Astrocyte (in vitro differentiated cells and primary cell): ENCODE measurements around the gene TNFSF10. TPM values are rescaled to one million over a fixed set of nuclear protein-coding genes. Genes with fewer than 3 reads are reported as not detected.

Experiments used
- DNase-seq: peaks from one replicate; pipeline ENCODE4 v3.0.0-alpha.2; 2010; ENCODE audit warnings: low read depth
- FAIRE-seq: peaks from 2 replicates; lab custom pipeline; 2011; peaks lifted over from hg19 to GRCh38; lab: Jason Lieb, UNC
- H2AFZ ChIP-seq: 2 replicates; pipeline ENCODE4 v1.6.0; 2012; ENCODE audit warnings: low read depth, low read length, inconsistent platforms
- H3K27ac ChIP-seq: 2 replicates; pipeline ENCODE4 v1.5.1; 2011; ENCODE audit warnings: low read depth, low read length, inconsistent platforms
- H3K27me3 ChIP-seq: 2 replicates; pipeline ENCODE4 v1.6.0; 2011; ENCODE audit warnings: low read length, inconsistent platforms; ENCODE audit not compliant: insufficient read depth
- H3K36me3 ChIP-seq: 2 replicates; pipeline ENCODE4 v1.5.1; 2011; ENCODE audit warnings: low read length, inconsistent platforms; ENCODE audit not compliant: insufficient read depth
- H3K4me1 ChIP-seq: 2 replicates; pipeline ENCODE4 v1.5.1; 2011; ENCODE audit warnings: low read length, inconsistent platforms; ENCODE audit not compliant: insufficient read depth
- H3K4me2 ChIP-seq: 2 replicates; pipeline ENCODE4 v1.6.0; 2012; ENCODE audit warnings: low read length, inconsistent platforms
- H3K4me3 ChIP-seq: 2 replicates; pipeline ENCODE4 v1.5.1; 2011; ENCODE audit warnings: low read depth, mild to moderate bottlenecking, low read length, inconsistent platforms; ENCODE audit not compliant: insufficient read depth
- H3K79me2 ChIP-seq: 2 replicates; pipeline ENCODE4 v1.6.0; 2012; ENCODE audit warnings: mild to moderate bottlenecking, low read length, inconsistent platforms; ENCODE audit not compliant: insufficient read depth
- H3K9ac ChIP-seq: 2 replicates; pipeline ENCODE4 v1.6.0; 2012; ENCODE audit warnings: mild to moderate bottlenecking, low read length, inconsistent platforms
- H3K9me3 ChIP-seq: 2 replicates; pipeline ENCODE4 v1.5.1; 2012; ENCODE audit warnings: low read depth, mild to moderate bottlenecking, low read length, inconsistent platforms; ENCODE audit not compliant: insufficient read depth
- H4K20me1 ChIP-seq: 2 replicates; pipeline ENCODE4 v1.6.0; 2012; ENCODE audit warnings: low read length, inconsistent platforms; ENCODE audit not compliant: insufficient read depth
- H3K27ac Mint-ChIP-seq: one replicate; pipeline ENCODE4 v1.8.0; 2021; ENCODE audit warnings: mild to moderate bottlenecking, mixed read lengths; ENCODE audit not compliant: unreplicated experiment
- H3K27me3 Mint-ChIP-seq: one replicate; pipeline ENCODE4 v1.8.0; 2021; ENCODE audit warnings: low read depth, mixed read lengths; ENCODE audit not compliant: unreplicated experiment
- H3K36me3 Mint-ChIP-seq: one replicate; pipeline ENCODE4 v1.8.0; 2021; ENCODE audit warnings: low read depth, mixed read lengths; ENCODE audit not compliant: unreplicated experiment
- H3K4me1 Mint-ChIP-seq: one replicate; pipeline ENCODE4 v1.8.0; 2021; ENCODE audit warnings: low read depth, mixed read lengths; ENCODE audit not compliant: unreplicated experiment
- H3K4me3 Mint-ChIP-seq: one replicate; pipeline ENCODE4 v1.8.0; 2021; ENCODE audit warnings: mild to moderate bottlenecking, moderate library complexity, mixed read lengths; ENCODE audit not compliant: unreplicated experiment
- H3K9me3 Mint-ChIP-seq: one replicate; pipeline ENCODE4 v1.8.0; 2021; ENCODE audit warnings: mild to moderate bottlenecking, mixed read lengths; ENCODE audit not compliant: unreplicated experiment
- CTCF ChIP-seq: IDR thresholded peaks from 2 replicates; pipeline ENCODE4 v1.5.1; 2011; ENCODE audit warnings: low read depth, mild to moderate bottlenecking, inconsistent platforms, low read length, moderate library complexity; ENCODE audit not compliant: insufficient read depth
- EZH2 ChIP-seq: IDR thresholded peaks from 2 replicates; pipeline ENCODE4 v1.6.1; 2012; ENCODE audit warnings: mild to moderate bottlenecking, low read length, inconsistent platforms; ENCODE audit not compliant: insufficient read depth
- total RNA-seq: library from RNA; stranded (reverse); gene quantifications from 2 replicates; pipeline ENCODE4 v1.2.1, GENCODE V29; 2021

Gene TNFSF10
- total RNA-seq, 1 donor from 2014 or later: 1.8 TPM

DNA sequence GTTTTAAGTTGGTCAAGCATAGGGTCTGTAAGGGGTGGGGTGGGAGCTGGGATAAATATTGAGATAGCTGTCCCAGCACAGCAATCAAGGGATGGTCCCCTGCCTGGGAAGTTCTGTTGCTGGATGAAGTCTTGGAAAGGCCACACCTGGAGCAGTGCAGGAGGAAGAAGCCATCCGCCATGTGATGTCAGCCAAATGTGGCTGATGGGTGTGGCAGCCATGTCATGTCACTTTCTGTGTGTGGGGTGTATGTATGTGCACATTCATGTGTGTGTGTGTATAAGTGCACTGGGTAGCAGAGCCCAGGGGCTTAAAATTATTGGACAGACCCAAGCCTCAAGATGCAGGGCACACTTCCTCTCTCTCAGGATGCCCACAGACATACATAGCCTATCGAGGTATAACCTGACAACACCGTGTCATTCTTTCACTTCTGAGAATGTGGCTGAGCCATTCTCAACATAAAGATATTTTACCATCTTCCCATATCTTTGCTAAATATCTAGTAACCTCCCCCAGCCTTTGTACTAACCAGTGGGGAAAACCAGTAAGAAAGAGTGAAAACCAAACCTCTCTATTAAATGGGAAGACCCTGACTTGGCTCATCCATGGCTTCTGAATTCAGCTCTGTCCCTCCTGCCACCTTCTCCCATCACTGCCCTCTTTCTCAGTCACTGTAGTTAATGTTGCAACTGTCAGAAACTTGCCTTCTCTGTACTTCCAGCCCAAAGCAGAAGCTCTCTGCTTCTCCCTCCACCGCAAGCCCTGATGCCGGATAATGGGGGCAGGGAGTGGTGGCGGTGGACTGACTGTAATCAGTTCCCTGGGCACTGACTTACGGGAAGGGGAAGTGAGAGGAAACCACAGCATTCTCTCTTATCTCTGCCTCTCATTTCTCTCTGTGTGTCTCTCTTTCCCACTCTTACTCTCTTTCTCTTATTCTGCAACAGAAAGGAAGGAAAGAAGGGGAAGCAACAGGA is 11.2 kb downstream of the TNFSF10 start:
- Histone ChIP-seq H2AFZ (peak overlapping the region; percentile 58), H3K79me2 (no peaks in the 10 kb centered on the region), H3K36me3 (no peaks in the 10 kb centered on the region), H3K9me3 (no peaks in the 10 kb centered on the region), H3K4me2 (peak overlapping the region; percentile 40), H3K27ac (no peak overlapping the region), H3K9ac (no peak overlapping the region), H3K4me1 (peaks cover 7% of the 10 kb centered on the region), H3K4me3 (no peak overlapping the region), H4K20me1 (no peaks in the 10 kb centered on the region), H3K27me3 (peaks cover 2% of the 10 kb centered on the region)
- Mint-ChIP-seq H3K27ac (peak overlapping the region; percentile 77), H3K4me1 (peaks cover 25% of the 10 kb centered on the region), H3K36me3 (no peaks in the 10 kb centered on the region), H3K9me3 (peaks cover 4% of the 10 kb centered on the region), H3K4me3 (no peak overlapping the region), H3K27me3 (no peaks in the 10 kb centered on the region)
- peak; percentile 79 for DNase-seq
- FAIRE-seq: no peak
- TF ChIP-seq CTCF: no peak
- TF ChIP-seq EZH2: no peak

DNA sequence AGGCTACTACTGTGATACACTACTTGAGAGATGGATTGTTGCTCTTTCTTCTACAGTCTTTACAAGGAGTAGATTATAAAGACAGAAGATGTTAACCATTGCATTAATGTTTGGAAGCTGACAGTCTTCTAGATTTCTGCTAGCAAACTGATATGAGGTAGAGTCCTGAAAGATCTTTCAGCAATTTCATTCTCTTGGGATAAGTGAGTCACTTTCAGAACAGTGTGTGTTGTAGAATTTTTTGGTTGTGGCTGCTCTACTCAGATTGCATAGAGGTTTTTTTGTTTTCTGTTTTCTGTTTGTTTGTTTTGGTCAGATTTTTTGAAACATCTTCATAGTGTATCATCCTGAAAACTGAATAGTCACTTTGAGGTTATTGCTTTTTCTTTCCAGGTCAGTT is 17.1 kb downstream of the TNFSF10 start:
- Histone ChIP-seq H3K36me3 (no peaks in the 10 kb centered on the region), H3K27ac (no peak overlapping the region), H3K4me1 (no peaks in the 10 kb centered on the region), H3K4me2 (no peak overlapping the region), H3K9ac (no peak overlapping the region), H3K4me3 (no peak overlapping the region), H4K20me1 (no peaks in the 10 kb centered on the region), H3K79me2 (no peaks in the 10 kb centered on the region), H2AFZ (no peak overlapping the region), H3K27me3 (no peaks in the 10 kb centered on the region), H3K9me3 (no peaks in the 10 kb centered on the region)
- H3K27ac Mint-ChIP-seq: no peak overlapping the region
- H3K27me3 Mint-ChIP-seq: no peaks in the 10 kb centered on the region
- DNase-seq (no peak), FAIRE-seq (no peak)
- TF ChIP-seq CTCF (no peak), EZH2 (no peak)
- H3K36me3 Mint-ChIP-seq: no peaks in the 10 kb centered on the region
- no peaks in the 10 kb centered on the region for H3K4me1 Mint-ChIP-seq
- H3K4me3 Mint-ChIP-seq: no peak overlapping the region
- peaks cover 1% of the 10 kb centered on the region for H3K9me3 Mint-ChIP-seq

GRCh38 chr3:172501540-172501939 is 21.7 kb downstream of the TNFSF10 start:
- H2AFZ ChIP-seq: no peak overlapping the region
- no peak for TF ChIP-seq EZH2
- TF ChIP-seq CTCF: no peak
- no peak for FAIRE-seq
- H3K9me3 ChIP-seq: no peaks in the 10 kb centered on the region
- H3K4me1 ChIP-seq: no peaks in the 10 kb centered on the region
- no peaks in the 10 kb centered on the region for H3K36me3 Mint-ChIP-seq
- H3K27me3 Mint-ChIP-seq: no peaks in the 10 kb centered on the region
- no peak overlapping the region for H3K4me2 ChIP-seq
- no peaks in the 10 kb centered on the region for H4K20me1 ChIP-seq
- H3K4me1 Mint-ChIP-seq: peaks cover 3% of the 10 kb centered on the region
- no peak overlapping the region for H3K27ac Mint-ChIP-seq
- H3K4me3 Mint-ChIP-seq: no peak overlapping the region
- H3K36me3 ChIP-seq: no peaks in the 10 kb centered on the region
- H3K27ac ChIP-seq: no peak overlapping the region
- no peak overlapping the region for H3K4me3 ChIP-seq
- H3K79me2 ChIP-seq: no peaks in the 10 kb centered on the region
- H3K9me3 Mint-ChIP-seq: no peaks in the 10 kb centered on the region
- DNase-seq: no peak
- H3K9ac ChIP-seq: no peak overlapping the region
- no peaks in the 10 kb centered on the region for H3K27me3 ChIP-seq
